CD4-positive, alpha-beta T cell treated with Interleukin-1 beta for 1 hour (primary cell): ENCODE data around the gene FRYL.

Experiments used
- DNase-seq, 2 donors: peaks; one replicate each; pipeline ENCODE4 v3.0.0-alpha.2; 2020 to 2022

Gene FRYL

GRCh38 chr4:48602763-48603162 lies 177.3 kb downstream of the FRYL start:
- no peak for DNase-seq

GRCh38 chr4:48602222-48602621 lies 177.9 kb downstream of the FRYL start:
- DNase-seq: no peak

- no peak for DNase-seq
Observed at GRCh38 chr4:48596336-48596735, 183.7 kb downstream of the FRYL start.

- DNase-seq: no peak
Observed at GRCh38 chr4:48594180-48594579, 185.9 kb downstream of the FRYL start.

GRCh38 chr4:48591372-48591771 lies 188.7 kb downstream of the FRYL start:
- no peak for DNase-seq

GRCh38 chr4:48590884-48591283 lies 189.2 kb downstream of the FRYL start:
- DNase-seq: no peak

- DNase-seq: no peak
Observed at GRCh38 chr4:48589098-48589445, 191.0 kb downstream of the FRYL start.

GRCh38 chr4:48588230-48589097 lies 191.6 kb downstream of the FRYL start:
- no peak for DNase-seq

- no peak for DNase-seq
Observed at GRCh38 chr4:48585401-48585800, 194.7 kb downstream of the FRYL start.

- peak; percentile 35 to 65 for DNase-seq
Observed at GRCh38 chr4:48578132-48578968, 201.7 kb downstream of the FRYL start.

- no peak for DNase-seq
Observed at GRCh38 chr4:48575964-48576363, 204.1 kb downstream of the FRYL start.

GRCh38 chr4:48571471-48571870 lies 208.6 kb downstream of the FRYL start:
- no peak for DNase-seq

GRCh38 chr4:48570646-48571220 lies 209.3 kb downstream of the FRYL start:
- DNase-seq: no peak

- DNase-seq: no peak
Observed at GRCh38 chr4:48566034-48566384, 214.1 kb downstream of the FRYL start.

- DNase-seq: no peak
Observed at GRCh38 chr4:48565362-48566033, 214.6 kb downstream of the FRYL start.

GRCh38 chr4:48564151-48564550 lies 215.9 kb downstream of the FRYL start:
- no peak for DNase-seq

GRCh38 chr4:48558819-48559218 lies 221.3 kb downstream of the FRYL start:
- no peak for DNase-seq

GRCh38 chr4:48558026-48558425 lies 222.1 kb downstream of the FRYL start:
- DNase-seq: no peak

- DNase-seq: no peak
Observed at GRCh38 chr4:48557478-48557877, 222.6 kb downstream of the FRYL start.

- no peak for DNase-seq
Observed at GRCh38 chr4:48556268-48556667, 223.8 kb downstream of the FRYL start.

- no peak for DNase-seq
Observed at GRCh38 chr4:48554606-48555005, 225.5 kb downstream of the FRYL start.

GRCh38 chr4:48553720-48554119 lies 226.4 kb downstream of the FRYL start:
- DNase-seq: no peak

- DNase-seq: peak in 1 of 2 donors; percentile 13
Observed at GRCh38 chr4:48546336-48546735, 233.7 kb downstream of the FRYL start.
